GM21825 (cell line): ENCODE results near the gene SIMC1.
"Not testable (repeated sequence)": the region's sequence is repeated elsewhere in the genome, so short reads cannot be mapped to it uniquely, and the experiment has no call there.

Experiments
- ATAC-seq: cut with Tn5 transposase; IDR thresholded peaks from one replicate; pipeline ENCODE4 v1.9.1; 2021; ENCODE audit warnings: mild to moderate bottlenecking, moderate library complexity; ENCODE audit not compliant: unreplicated experiment

Gene SIMC1

DNA sequence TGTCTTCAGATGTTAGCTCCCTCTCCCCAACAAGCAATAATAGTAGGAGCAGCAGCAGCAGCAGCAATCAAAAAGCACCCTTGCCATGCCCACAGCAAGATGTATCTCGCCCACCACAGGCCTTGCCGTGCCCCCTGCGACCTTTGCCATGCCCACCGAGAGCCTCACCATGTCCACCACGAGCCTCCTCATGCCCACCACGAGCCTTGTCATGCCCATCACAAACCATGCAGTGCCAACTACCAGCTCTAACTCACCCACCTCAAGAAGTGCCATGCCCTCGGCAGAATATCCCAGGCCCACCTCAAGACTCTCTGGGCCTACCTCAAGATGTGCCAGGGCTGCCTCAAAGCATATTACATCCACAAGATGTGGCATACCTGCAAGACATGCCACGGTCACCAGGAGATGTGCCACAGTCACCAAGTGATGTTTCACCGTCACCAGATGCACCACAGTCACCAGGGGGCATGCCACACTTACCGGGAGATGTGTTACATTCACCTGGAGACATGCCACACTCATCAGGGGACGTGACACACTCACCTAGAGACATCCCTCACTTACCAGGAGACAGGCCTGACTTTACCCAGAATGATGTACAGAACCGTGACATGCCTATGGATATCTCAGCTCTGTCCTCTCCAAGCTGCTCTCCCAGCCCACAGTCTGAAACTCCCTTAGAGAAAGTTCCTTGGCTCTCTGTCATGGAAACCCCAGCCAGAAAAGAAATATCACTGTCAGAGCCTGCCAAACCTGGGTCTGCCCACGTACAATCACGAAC lies 52.0 kb downstream of the SIMC1 start:
- not testable (repeated sequence) for ATAC-seq

DNA sequence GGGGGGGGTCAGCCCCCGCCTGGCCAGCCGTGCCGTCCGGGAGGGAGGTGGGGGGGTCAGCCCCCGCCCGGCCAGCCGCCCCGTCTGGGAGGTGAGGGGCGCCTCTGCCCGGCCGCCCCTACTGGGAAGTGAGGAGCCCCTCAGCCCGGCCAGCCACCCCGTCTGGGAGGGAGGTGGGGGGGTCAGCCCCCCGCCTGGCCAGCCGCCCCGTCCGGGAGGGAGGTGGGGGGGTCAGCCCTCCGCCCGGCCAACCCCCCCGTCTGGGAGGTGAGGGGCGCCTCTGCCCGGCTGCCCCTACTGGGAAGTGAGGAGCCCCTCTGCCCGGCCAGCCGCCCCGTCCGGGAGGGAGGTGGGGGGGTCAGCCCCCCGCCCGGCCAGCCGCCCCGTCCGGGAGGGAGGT lies 67.1 kb downstream of the SIMC1 start:
- not testable (repeated sequence) for ATAC-seq

DNA sequence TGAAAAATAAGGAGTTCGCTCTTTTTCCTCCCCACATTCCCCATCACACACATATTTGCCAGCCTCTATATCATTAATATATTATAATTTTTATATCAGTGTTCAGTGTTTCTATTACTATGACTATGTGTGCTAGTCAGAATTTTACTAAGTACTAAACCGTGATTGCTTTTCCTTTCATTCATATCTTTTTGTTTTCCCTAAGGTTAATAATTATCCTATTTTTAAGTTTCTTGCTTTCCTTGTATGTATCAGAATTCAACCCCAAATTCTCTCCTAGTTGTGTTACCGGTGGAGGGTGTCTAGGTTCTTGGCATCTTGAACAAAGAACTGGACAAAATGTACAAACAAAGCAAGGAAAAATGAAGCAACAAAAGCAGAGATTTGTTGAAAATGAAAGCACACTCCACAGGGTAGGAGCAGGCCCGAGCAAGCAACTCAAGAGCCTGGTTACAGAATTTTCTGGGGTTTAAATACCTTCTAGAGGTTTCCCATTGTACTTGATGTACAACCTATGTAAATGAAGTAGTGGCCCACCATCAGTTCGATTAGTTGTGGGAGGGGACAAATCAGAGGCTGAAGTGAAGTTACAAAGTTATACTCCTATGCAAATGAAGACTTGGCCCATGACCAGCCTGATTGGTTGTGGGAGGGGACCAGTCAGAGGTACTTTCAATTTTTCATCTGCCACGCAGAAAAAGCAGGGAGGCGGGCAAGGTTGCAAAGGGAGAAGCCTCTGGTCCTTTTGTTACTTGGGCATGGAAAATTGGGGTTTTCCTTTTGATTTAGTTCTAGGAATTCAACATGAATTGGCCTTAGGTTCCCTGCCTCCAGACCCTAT lies 79.5 kb downstream of the SIMC1 start:
- ATAC-seq, result no peak

GRCh38 chr5:176319827-176320554 lies 81.8 kb downstream of the SIMC1 start:
- ATAC-seq, result no peak

DNA sequence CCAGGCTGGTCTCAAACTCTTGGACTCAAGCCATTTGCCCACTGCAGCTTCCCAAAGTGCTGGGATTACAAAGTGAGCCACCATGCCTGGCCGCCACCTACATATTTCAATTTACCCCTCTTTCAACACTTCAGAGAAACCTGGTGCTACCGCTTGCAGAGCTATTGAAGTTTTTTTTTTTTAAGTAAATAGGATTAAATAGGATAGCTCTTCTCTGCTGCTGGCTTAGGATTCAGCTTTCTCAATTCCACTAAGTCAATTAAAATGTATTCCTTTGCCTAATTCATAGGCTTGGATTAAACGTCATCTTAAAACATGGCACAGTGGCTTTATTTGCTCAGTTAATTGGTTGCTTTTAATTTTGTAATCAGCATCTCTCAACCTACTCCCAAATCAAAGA lies 82.4 kb downstream of the SIMC1 start:
- no peak for ATAC-seq

DNA sequence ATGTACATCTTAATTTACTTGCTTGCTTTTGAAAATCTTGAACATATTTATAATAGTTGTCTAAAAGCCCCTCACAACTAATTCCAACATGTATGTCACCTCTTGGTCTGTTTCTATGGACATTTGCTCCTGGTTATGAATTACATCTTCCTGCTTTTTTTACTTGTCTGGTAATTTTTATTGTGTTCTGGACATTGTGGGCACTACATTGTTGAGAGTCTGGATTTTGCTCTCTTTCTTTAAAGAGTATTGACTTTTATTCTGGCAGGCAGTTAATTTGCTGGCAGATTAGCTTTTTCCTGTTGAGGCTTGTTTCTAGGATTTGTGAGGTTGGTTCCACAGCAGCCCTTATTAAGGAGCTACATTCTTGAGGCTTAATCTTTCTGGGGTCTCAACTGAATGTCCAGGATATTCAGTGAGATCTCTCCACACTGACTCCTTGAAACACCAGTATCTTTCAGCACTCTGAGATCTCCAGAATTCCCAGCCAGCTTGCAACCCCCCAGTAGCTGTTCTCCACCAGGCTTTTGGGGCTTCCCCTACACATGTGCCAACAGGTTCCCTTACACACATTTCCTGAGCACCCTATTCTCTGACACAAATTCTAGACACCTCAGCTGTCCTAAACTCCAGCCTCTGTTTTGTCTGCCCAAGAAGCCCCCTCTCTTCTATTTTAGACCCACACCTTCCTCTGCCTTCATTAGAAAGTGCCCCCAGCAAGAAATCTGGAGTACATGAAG lies 96.0 kb downstream of the SIMC1 start:
- no peak for ATAC-seq

- no peak for ATAC-seq
Observed at GRCh38 chr5:176337913-176338312, 99.7 kb downstream of the SIMC1 start.

DNA sequence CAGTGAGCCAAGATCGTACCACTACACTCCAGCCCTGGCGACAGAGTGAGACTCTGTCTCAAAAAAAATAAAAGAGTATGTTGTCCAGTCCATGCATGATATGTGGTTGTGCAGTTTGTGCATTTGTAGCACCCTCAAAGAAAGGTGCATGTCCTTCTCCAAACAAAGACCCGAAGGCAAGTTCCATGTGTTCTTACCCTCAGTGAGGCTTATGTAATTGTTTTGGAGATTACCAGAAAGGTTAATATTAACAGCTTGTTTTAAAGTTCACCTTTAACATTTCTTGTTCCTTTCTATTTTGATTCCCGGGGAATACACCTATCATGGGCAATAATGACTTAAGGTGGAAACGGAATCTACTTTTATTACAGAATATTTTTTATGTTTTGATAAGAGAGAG lies 101.1 kb downstream of the SIMC1 start:
- no peak for ATAC-seq

DNA sequence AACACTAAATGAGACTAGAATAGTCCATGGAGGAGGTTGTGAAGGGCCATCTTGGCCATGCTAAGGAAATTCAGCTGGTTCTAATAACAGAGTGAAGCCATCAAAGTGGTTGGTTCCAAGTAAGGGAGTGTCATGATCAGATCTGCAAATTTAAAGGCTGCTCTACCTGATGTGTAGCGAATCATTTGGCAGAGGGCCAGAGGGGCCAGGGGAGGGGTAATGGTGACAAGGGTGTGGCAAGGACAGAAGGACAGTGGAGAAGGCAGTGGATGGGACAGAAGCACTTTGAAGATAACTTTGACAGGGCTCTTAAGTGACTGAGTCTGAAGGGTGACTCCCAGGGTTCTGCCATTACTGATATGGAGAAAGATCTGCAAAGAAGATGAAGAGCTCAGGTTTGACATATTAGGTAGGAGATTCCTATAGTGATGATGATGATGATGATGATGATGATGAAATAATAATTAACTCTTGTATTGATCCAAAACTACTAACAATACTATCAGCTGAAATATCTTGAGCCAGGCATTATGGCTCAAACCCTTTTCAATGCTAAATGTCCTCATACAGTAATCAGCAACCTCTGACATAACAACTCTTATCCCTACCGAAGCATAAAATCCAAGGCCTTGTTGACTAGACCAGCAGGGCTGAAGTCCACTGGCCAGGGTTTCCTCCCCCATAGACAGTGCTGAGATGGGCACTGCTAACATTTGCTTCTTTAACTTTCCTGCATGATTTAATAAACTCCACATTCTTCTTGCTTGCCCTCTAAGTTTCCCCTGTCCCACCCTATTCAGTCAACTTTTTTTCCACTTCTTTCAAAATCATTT lies 103.3 kb downstream of the SIMC1 start:
- no peak for ATAC-seq

GRCh38 chr5:176342158-176342483 lies 103.9 kb downstream of the SIMC1 start:
- ATAC-seq, result no peak

GRCh38 chr5:176342766-176343458 lies 104.7 kb downstream of the SIMC1 start:
- no peak for ATAC-seq

DNA sequence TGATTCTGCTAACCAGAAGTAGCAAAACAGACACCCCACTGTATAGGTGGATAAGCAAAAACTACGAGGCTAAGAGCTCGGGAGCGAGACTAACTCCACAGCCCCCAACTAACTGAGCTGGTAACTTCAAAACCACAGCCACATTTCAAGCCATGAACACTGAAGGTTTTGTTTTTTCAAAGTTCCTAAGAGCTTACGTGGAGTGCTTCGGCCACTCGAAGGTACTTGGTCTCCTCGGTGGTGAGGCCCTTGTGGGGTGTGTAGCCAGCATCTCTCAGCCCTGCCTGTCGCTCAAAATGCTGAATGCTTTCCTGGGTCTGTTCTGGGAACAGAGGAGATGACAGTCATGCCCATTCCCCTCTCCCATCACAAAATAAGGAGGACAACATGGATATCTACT lies 112.2 kb downstream of the SIMC1 start:
- no peak for ATAC-seq

GRCh38 chr5:176352116-176352878 lies 114.1 kb downstream of the SIMC1 start:
- no peak for ATAC-seq

GRCh38 chr5:176353533-176353932 lies 115.3 kb downstream of the SIMC1 start:
- no peak for ATAC-seq

- no peak for ATAC-seq
Observed at GRCh38 chr5:176355400-176356178, 117.4 kb downstream of the SIMC1 start.

- ATAC-seq, result no peak
Observed at GRCh38 chr5:176356179-176356566, 117.9 kb downstream of the SIMC1 start.

DNA sequence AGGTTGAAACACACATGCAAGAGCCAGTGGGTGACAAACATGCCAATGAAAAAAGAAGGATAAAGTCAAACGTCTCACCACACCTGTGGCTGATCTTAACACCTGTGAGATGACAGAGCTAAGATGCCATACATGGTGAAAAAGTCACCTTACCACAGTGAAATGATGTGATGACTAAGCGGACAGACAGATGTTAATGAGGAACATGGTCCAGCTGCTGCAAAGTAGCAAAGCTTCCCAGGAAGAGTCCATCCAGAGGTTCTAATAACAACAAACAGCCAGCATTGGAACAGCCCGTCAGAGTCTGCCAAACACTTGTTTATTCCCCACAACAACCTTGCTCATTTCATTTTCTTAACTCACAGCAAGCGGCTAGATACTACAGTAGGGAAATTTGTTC lies 121.4 kb downstream of the SIMC1 start:
- ATAC-seq, result no peak

DNA sequence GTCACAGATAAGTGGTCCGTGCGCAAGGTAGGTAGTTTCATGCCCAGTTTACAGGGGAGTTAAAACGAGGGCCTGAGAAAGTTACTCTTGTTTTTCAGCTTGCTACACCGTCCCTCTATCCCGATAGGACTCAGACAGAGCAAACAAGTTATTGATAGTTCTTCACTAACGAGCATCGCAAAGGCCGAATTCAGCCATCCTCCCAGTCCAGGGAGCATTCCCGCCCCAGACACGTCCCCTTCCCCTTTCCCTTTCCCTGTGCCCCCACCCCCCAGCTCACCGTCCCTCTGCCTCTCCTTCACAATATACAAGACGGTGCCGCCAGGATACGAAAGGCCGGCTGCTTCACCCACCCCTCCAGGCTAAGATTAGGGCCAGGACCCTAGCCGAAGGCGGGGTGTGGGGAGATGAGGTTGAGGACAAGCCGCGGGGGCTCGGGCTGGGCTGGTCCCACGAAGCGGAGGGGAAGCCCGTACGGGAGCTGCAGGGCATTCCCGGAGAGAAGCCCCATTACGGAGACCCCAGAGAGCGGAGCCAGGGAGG lies 122.7 kb downstream of the SIMC1 start:
- ATAC-seq, result no peak
